ENCODE measurements around the gene MME.

- TF ChIP-seq CTCF (IDR thresholded peaks at IDR 0.05) (no peak), POLR2A (IDR thresholded peaks at IDR 0.05) (no peak)
Observed at GRCh38 chr3:155218462-155218861, 138.3 kb downstream of the MME start.

Measured in body of pancreas (tissue), 4 donors.